Lower leg skin (tissue), 4 donors: ENCODE data around the gene ADAMTS1. TPM values are rescaled to one million over a fixed set of nuclear protein-coding genes. Genes with fewer than 3 reads are reported as not detected.
"Not testable (repeated sequence)": the region's sequence is repeated elsewhere in the genome, so short reads cannot be mapped to it uniquely, and the experiment has no call there.

Experiments
- DNase-seq, 2 donors: peaks; one replicate each; pipeline ENCODE4 v3.0.0-alpha.2; 2019; ENCODE audit warnings: low spot score in 2 of 2
- H3K4me3 ChIP-seq: fragments of 200-600 bp; sonication (generic); 2 replicates; pipeline ENCODE4 v1.5.1; 2017; ENCODE audit warnings: mild to moderate bottlenecking, low read depth; ENCODE audit not compliant: poor library complexity, severe bottlenecking
- CTCF ChIP-seq, 3 donors: fragments of 450-650 bp; IDR thresholded peaks; one replicate each; pipeline ENCODE4 v1.5.1; 2016; ENCODE audit warnings: antibody characterized with exemption in 3 of 3, mild to moderate bottlenecking in 3 of 3, moderate library complexity in 2 of 3
- POLR2A ChIP-seq, 2 donors: fragments of 450-650 bp; IDR thresholded peaks; one replicate each; pipeline ENCODE4 v1.6.1; 2016 to 2017; ENCODE audit warnings: antibody characterized with exemption in 2 of 2, mild to moderate bottlenecking in 1 of 2, moderate library complexity in 1 of 2
- WGBS, 2 donors: methylation state at CpG; one replicate each; pipeline ENCODE4 v1.1.5; 2018; 5-methylcytosine and 5-hydroxymethylcytosine counted together
- intact Hi-C: fragments of 100-400 bp; cut with DNase I; formaldehyde crosslinking; loops from one replicate; pipeline ENCODE4 v1.15.0; 2023; ENCODE audit warnings: low total_unique reads
- total RNA-seq, 4 donors: library from RNA; depleted of rRNA; stranded (reverse); fragments of >200 nt; gene quantifications; one replicate each; pipeline ENCODE4 v1.1.0, GENCODE V29; 2016

The ADAMTS1 gene
- total RNA-seq, 4 donors from 2014 or later = 19.4 to 53.2 (median 24.0) TPM

- intact Hi-C loops = no loop called here
- no peak for DNase-seq
- WGBS, 2 donors = 67 to 76% methylated on average over 2 of the region's 2 CpGs
- TF ChIP-seq CTCF (IDR thresholded peaks at IDR 0.05) (no peak), POLR2A (IDR thresholded peaks at IDR 0.05) (no peak)
- no peak overlapping the region for H3K4me3 ChIP-seq
These were observed 38.6 kb upstream of the ADAMTS1 start for GRCh38 chr21:26883768-26884167.

GRCh38 chr21:26881504-26882228 is 36.5 kb upstream of the ADAMTS1 start:
- 52 to 60% methylated on average over 4 of the region's 4 CpGs for WGBS, 2 donors
- no peak for DNase-seq
- no peak for TF ChIP-seq CTCF (IDR thresholded peaks at IDR 0.05)
- no peak for TF ChIP-seq POLR2A (IDR thresholded peaks at IDR 0.05)
- H3K4me3 ChIP-seq = no peak overlapping the region
- intact Hi-C loops = no loop called here

- WGBS, 2 donors = 64 to 66% methylated on average over 6 of the region's 6 CpGs
These were observed 31.8 kb upstream of the ADAMTS1 start for GRCh38 chr21:26877018-26877417.

GRCh38 chr21:26874347-26874746 is 29.1 kb upstream of the ADAMTS1 start:
- intact Hi-C loops = no loop called here
- H3K4me3 ChIP-seq = no peak overlapping the region
- TF ChIP-seq CTCF (IDR thresholded peaks at IDR 0.05) (no peak), POLR2A (IDR thresholded peaks at IDR 0.05) (no peak)
- 88 to 97% methylated on average over 1 of the region's 1 CpG for WGBS, 2 donors
- no peak for DNase-seq

More at GRCh38 chr21:26877018-26877417, 31.8 kb upstream of the ADAMTS1 start:
- TF ChIP-seq CTCF (IDR thresholded peaks at IDR 0.05) (no peak), POLR2A (IDR thresholded peaks at IDR 0.05) (no peak)
- H3K4me3 ChIP-seq = no peak overlapping the region
- intact Hi-C loops = no loop called here
- no peak for DNase-seq

GRCh38 chr21:26865857-26866256 is 20.6 kb upstream of the ADAMTS1 start:
- 82 to 85% methylated on average over 3 of the region's 3 CpGs for WGBS, 2 donors
- intact Hi-C loops = no loop called here
- DNase-seq = no peak
- no peak for TF ChIP-seq POLR2A (IDR thresholded peaks at IDR 0.05)
- TF ChIP-seq CTCF (IDR thresholded peaks at IDR 0.05) = no peak
- H3K4me3 ChIP-seq = no peak overlapping the region

- 87 to 94% methylated on average over 7 of the region's 7 CpGs for WGBS, 2 donors
- H3K4me3 ChIP-seq, intact Hi-C loops, DNase-seq: not testable (repeated sequence)
These were observed 11.7 kb upstream of the ADAMTS1 start for GRCh38 chr21:26856871-26857350.

- intact Hi-C loops = loop anchor here (5.0 kb wide), 2 partner anchors 708 to 843 kb away; no protein-coding TSS in a partner anchor
- 92 to 95% methylated on average over 14 of the region's 14 CpGs for WGBS, 2 donors
- DNase-seq, H3K4me3 ChIP-seq: not testable (repeated sequence)
These were observed 9.5 kb upstream of the ADAMTS1 start for GRCh38 chr21:26854695-26855094.
